Glutamatergic neuron (in vitro differentiated cells): ENCODE results near the gene FNDC8. TPM values are rescaled to one million over a fixed set of nuclear protein-coding genes. Genes with fewer than 3 reads are reported as not detected.
"Not testable (repeated sequence)": the region's sequence is repeated elsewhere in the genome, so short reads cannot be mapped to it uniquely, and the experiment has no call there.

ENCODE experiments used
- DNase-seq: peaks from one replicate; pipeline ENCODE4 v3.0.0; 2022
- H3K27ac Mint-ChIP-seq: one replicate; pipeline ENCODE4 v1.8.0; 2020; ENCODE audit warnings: mild to moderate bottlenecking, mixed read lengths, inconsistent platforms; ENCODE audit not compliant: unreplicated experiment
- H3K27me3 Mint-ChIP-seq: one replicate; pipeline ENCODE4 v1.8.0; 2020; ENCODE audit warnings: mild to moderate bottlenecking, moderate library complexity, mixed read lengths, inconsistent platforms; ENCODE audit not compliant: unreplicated experiment
- H3K36me3 Mint-ChIP-seq: one replicate; pipeline ENCODE4 v1.8.0; 2020; ENCODE audit warnings: mild to moderate bottlenecking, mixed read lengths, inconsistent platforms; ENCODE audit not compliant: unreplicated experiment
- H3K4me1 Mint-ChIP-seq: one replicate; pipeline ENCODE4 v1.8.0; 2020; ENCODE audit warnings: mild to moderate bottlenecking, low read depth, mixed read lengths, inconsistent platforms; ENCODE audit not compliant: unreplicated experiment
- H3K4me3 Mint-ChIP-seq: one replicate; pipeline ENCODE4 v1.8.0; 2020; ENCODE audit warnings: mild to moderate bottlenecking, mixed read lengths, inconsistent platforms; ENCODE audit not compliant: unreplicated experiment
- H3K9me3 Mint-ChIP-seq: one replicate; pipeline ENCODE4 v1.8.0; 2020; ENCODE audit warnings: mild to moderate bottlenecking, moderate library complexity, mixed read lengths, inconsistent platforms; ENCODE audit not compliant: unreplicated experiment
- CTCF ChIP-seq: fragments of 200-600 bp; sonication (generic); IDR thresholded peaks from one replicate; pipeline ENCODE4 v1.5.0; 2021; ENCODE audit not compliant: partially characterized antibody, unreplicated experiment
- total RNA-seq: library from RNA; stranded (reverse); fragmentation: NEBNext Ultra II Directional; extraction: Animal tissue kit (Norgen Biotek cat#: 25700); gene quantifications from one replicate; pipeline ENCODE4 v1.2.1, GENCODE V29; 2021; ENCODE audit not compliant: unreplicated experiment

The FNDC8 gene
- total RNA-seq, 1 donor from 2014 or later, result not detected

DNA sequence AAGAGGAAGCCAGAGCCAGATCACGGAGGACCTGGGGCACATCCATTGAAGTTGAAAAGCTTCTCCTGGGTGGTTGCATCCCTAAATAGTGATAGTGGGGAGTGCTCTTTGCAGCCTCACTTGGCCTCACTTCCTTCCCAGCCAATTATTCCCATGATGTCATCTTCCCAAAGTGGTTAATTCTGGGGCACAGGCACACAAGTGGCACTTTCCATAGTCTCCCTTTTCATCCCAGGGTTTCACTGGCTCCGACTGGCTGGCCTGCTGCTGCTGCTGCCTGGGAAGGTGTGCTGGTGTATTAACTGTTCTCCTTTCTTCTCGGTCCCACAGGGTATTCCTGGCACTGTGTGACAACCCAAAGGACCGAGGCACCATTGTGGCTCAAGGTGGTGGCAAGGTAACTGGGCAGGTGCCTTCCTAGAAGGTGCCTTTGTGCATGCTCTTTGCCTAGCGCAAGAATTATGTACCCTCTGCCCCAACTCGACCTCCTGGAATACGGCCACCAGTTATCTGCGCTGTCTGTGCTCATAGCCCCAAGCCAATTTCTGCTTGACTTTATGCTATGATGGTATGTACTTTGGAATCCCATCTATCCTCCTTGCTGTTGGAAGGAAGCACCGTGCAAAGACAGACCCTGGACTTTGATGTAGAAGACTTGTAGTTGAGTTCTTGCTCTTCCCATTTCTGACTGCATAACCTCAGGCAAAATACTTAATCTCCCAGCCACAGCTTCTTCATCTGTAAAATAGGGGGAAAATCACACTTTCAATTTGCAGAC lies 54.4 kb downstream of the FNDC8 start:
- peaks cover 4% of the 10 kb centered on the region for H3K27me3 Mint-ChIP-seq
- peaks cover 2% of the 10 kb centered on the region for H3K9me3 Mint-ChIP-seq
- no peak overlapping the region for H3K27ac Mint-ChIP-seq
- no peak overlapping the region for H3K4me3 Mint-ChIP-seq
- no peak for TF ChIP-seq CTCF
- no peaks in the 10 kb centered on the region for H3K4me1 Mint-ChIP-seq
- no peak for DNase-seq
- no peaks in the 10 kb centered on the region for H3K36me3 Mint-ChIP-seq

- Mint-ChIP-seq H3K27ac (no peak overlapping the region), H3K36me3 (no peaks in the 10 kb centered on the region), H3K4me3 (no peak overlapping the region), H3K27me3 (peaks cover 4% of the 10 kb centered on the region), H3K9me3 (peaks cover 2% of the 10 kb centered on the region), H3K4me1 (no peaks in the 10 kb centered on the region)
- TF ChIP-seq CTCF, result no peak
- DNase-seq, result no peak
Measured at GRCh38 chr17:35176897-35177296, 55.5 kb downstream of the FNDC8 start.

- DNase-seq, H3K27me3 Mint-ChIP-seq, H3K36me3 Mint-ChIP-seq, H3K9me3 Mint-ChIP-seq, H3K4me3 Mint-ChIP-seq, H3K27ac Mint-ChIP-seq, H3K4me1 Mint-ChIP-seq: not testable (repeated sequence)
Measured at GRCh38 chr17:35179379-35179778, 58.0 kb downstream of the FNDC8 start.

Other genes starting within 250 kb of the FNDC8 start
- 2.4 TPM for gene CCT6B, start 160.2 kb upstream of the FNDC8 start, total RNA-seq
- gene ZNF830, start 160.1 kb upstream of the FNDC8 start, total RNA-seq, result 19.1 TPM
- gene LIG3, start 141.1 kb upstream of the FNDC8 start, total RNA-seq, result 93.3 TPM
- 16.5 TPM for gene RFFL, start 57.9 kb upstream of the FNDC8 start, total RNA-seq
- gene RAD51D, start 1.8 kb upstream of the FNDC8 start, total RNA-seq, result 10.1 TPM
- 9.1 TPM for gene NLE1, start 20.7 kb downstream of the FNDC8 start, total RNA-seq
- gene UNC45B, start 26.2 kb downstream of the FNDC8 start, total RNA-seq, result 2.2 TPM
- not detected for gene SLC35G3, start 72.8 kb downstream of the FNDC8 start, total RNA-seq
- 16.8 TPM for gene SLFN5, start 121.5 kb downstream of the FNDC8 start, total RNA-seq